Fibroblast of mammary gland (primary cell): ENCODE data around the gene SIRPB1.

ENCODE experiments used
- DNase-seq: peaks from one replicate; pipeline ENCODE4 v3.0.0-alpha.2; 2010; ENCODE audit warnings: low read depth
- H3K4me3 ChIP-seq: 2 replicates; pipeline ENCODE4 v1.5.1; 2011; ENCODE audit warnings: low read depth, mild to moderate bottlenecking, low read length, moderate library complexity; ENCODE audit not compliant: control insufficient read depth
- CTCF ChIP-seq: conservative IDR thresholded peaks from 2 replicates; pipeline ENCODE4 v1.5.1; 2011; ENCODE audit warnings: low read depth, low read length, inconsistent platforms; ENCODE audit not compliant: control insufficient read depth, insufficient read depth

SIRPB1 gene

GRCh38 chr20:1661542-1662299 is 41.9 kb upstream of the SIRPB1 start:
- no peak overlapping the region for H3K4me3 ChIP-seq
- TF ChIP-seq CTCF, result no peak
- no peak for DNase-seq

- no peak for DNase-seq
- no peak overlapping the region for H3K4me3 ChIP-seq
- TF ChIP-seq CTCF, result no peak
Measured at GRCh38 chr20:1660246-1660645, 40.4 kb upstream of the SIRPB1 start.

- TF ChIP-seq CTCF, result no peak
- no peak within 1 kb of the TSS for H3K4me3 ChIP-seq
- no peak for DNase-seq
Measured at GRCh38 chr20:1657556-1658334, 37.9 kb upstream of the SIRPB1 start, which contains the start of gene SIRPG. TSS of gene SIRPG (minus strand) at chr20:1657779. CDS start at chr20:1657714, 65 bp downstream.

GRCh38 chr20:1656844-1657243 is 37.0 kb upstream of the SIRPB1 start:
- no peak overlapping the region for H3K4me3 ChIP-seq
- no peak for TF ChIP-seq CTCF
- DNase-seq, result no peak

- DNase-seq, result no peak
- no peak for TF ChIP-seq CTCF
- no peak overlapping the region for H3K4me3 ChIP-seq
Measured at GRCh38 chr20:1654996-1655395, 35.2 kb upstream of the SIRPB1 start.

- DNase-seq, result no peak
- no peak for TF ChIP-seq CTCF
- no peak overlapping the region for H3K4me3 ChIP-seq
Measured at GRCh38 chr20:1652960-1653359, 33.2 kb upstream of the SIRPB1 start.
